ENCODE results near the gene EXD3. TPM values are rescaled to one million over a fixed set of nuclear protein-coding genes. Genes with fewer than 3 reads are reported as not detected.

EXD3 gene
- total RNA-seq, 1 donor from 2014 or later = 19.9 TPM

DNA sequence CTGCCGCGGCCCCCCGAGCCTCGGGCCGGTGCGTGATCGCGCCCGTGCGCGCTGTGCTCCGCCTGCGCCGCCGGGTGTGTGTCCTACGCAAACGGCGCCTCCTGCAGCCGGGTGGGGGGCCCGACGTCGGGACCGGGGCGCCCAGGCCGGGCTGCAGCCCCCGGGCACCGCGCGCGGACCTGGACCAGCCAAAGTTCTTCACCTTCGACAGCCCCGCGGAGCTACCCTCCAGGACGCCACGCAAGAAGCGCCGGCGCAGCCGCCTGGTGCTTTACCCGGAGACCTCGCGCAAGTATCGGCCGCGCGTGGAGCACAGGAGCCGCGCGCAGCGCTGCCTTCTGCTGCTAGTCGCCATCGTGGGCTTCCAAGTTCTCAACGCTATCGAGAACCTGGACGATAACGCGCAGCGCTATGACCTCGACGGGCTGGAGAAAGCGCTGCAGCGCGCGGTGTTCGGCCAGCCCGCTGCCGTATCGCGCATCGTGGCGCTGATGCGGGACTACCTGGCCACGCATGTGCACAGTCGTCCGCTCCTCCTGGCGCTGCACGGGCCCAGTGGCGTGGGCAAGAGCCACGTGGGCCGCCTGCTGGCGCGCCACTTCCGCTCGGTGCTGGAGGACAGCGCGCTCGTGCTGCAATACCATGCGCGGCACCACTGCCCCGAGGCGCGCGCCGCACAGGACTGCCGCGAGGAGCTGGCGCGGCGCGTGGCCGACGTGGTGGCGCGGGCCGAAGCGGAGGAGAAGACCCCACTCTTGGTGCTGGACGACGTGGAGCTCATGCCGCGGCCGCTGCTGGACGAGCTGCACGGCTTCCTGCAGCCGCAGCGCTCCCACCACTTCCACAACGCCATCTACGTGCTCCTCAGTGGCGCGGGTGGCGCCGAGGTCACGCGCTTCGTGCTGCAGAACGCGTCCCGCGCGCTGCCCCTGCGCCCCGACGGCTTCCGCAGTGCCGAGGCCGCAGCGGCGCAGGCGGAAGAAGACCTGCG is 143.9 kb downstream of the EXD3 start:
- peaks cover 21% of the 10 kb centered on the region for H3K4me1 Mint-ChIP-seq (ENCODE audit: unreplicated experiment)
- TF ChIP-seq, protein P1, sequence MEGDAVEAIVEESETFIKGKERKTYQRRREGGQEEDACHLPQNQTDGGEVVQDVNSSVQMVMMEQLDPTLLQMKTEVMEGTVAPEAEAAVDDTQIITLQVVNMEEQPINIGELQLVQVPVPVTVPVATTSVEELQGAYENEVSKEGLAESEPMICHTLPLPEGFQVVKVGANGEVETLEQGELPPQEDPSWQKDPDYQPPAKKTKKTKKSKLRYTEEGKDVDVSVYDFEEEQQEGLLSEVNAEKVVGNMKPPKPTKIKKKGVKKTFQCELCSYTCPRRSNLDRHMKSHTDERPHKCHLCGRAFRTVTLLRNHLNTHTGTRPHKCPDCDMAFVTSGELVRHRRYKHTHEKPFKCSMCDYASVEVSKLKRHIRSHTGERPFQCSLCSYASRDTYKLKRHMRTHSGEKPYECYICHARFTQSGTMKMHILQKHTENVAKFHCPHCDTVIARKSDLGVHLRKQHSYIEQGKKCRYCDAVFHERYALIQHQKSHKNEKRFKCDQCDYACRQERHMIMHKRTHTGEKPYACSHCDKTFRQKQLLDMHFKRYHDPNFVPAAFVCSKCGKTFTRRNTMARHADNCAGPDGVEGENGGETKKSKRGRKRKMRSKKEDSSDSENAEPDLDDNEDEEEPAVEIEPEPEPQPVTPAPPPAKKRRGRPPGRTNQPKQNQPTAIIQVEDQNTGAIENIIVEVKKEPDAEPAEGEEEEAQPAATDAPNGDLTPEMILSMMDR (IDR thresholded peaks at IDR 0.05; ENCODE audit: unreplicated experiment) = no peak
- H3K27me3 Mint-ChIP-seq (ENCODE audit: unreplicated experiment) = peaks cover 12% of the 10 kb centered on the region
- H3K4me3 Mint-ChIP-seq (ENCODE audit: unreplicated experiment) = no peak overlapping the region
- H3K36me3 Mint-ChIP-seq (ENCODE audit: low read depth, unreplicated experiment) = peaks cover 9% of the 10 kb centered on the region
- no peak overlapping the region for H3K27ac Mint-ChIP-seq (ENCODE audit: unreplicated experiment)
- H3K9me3 Mint-ChIP-seq (ENCODE audit: unreplicated experiment) = no peaks in the 10 kb centered on the region
- no peak for DNase-seq (ENCODE audit: low spot score)

DNA sequence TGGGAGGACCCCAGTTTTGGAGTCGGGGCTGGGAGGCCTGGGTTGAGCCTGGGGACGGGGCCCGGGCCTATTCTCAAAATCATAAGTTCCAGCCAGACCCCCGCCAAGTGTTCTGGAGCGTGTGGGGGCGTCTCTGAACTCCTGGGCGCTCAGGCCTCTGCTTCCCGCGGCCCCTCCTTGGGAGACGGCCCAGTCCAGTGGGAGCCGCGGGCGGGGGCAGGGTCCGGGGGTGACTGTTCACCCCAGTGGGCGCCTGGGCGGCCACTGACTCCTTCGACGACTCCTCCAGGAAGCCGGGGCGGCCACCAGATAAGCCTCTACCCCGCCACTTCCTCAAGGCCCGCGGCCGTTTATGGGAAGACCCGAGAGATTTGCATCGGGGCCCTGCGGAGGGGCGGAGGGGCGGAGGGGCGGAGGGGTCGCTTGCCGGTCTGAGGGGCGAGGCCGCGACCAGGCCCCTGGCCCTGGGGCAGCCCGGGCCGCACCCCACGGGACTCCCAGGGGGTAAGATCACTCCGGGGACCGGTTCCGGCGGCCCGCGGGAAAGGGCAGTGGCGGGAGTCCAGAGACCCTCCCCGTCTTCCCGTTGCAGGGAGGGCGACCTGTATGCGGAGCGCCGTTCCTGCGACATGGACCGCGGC is 144.8 kb downstream of the EXD3 start:
- DNase-seq (ENCODE audit: low spot score) = peak; percentile 52
- Mint-ChIP-seq H3K9me3 (ENCODE audit: unreplicated experiment) (no peaks in the 10 kb centered on the region), H3K4me3 (ENCODE audit: unreplicated experiment) (peak overlapping the region; percentile 87), H3K4me1 (ENCODE audit: unreplicated experiment) (peaks cover 21% of the 10 kb centered on the region), H3K36me3 (ENCODE audit: low read depth, unreplicated experiment) (peaks cover 14% of the 10 kb centered on the region), H3K27ac (ENCODE audit: unreplicated experiment) (peak overlapping the region; percentile 89), H3K27me3 (ENCODE audit: unreplicated experiment) (peaks cover 12% of the 10 kb centered on the region)
- TF ChIP-seq, protein P1 (IDR thresholded peaks at IDR 0.05; ENCODE audit: unreplicated experiment) = no peak

DNA sequence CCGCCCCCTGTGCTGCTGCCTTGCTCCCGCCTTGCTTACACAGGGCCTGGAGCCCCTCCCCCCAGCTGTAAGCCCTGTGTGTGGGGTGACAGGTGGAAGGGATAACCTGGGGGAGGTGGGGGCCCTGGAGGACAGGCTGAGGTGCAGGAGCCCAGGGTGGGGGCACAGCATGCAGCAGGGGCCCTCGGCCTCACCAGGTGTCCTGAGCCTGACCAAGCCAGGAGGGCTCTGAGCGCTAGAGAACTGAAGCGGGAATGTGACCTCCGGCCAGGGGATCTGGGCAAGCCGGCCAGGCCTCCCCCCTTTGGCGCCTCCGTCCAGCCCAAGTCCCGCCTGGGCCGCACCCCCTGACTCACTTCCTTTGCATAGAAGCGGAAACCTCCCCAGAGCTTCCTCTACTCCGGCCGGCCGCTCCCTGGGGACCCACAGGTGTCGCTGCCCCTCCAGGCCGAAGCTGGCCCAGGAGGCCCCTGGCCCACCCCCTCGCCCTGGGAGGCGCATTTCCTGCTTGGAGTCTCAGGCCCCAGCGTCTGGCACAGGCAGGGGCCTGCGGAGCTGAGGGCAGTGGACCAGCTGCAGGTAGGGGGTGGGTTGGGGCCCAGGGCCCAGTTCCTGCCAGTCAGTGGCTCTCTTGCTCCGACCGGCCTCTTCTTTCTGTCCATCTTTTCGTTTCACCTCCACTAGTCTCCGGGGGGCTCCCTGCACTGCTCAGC is 145.5 kb downstream of the EXD3 start, which contains the start of gene TOR4A:
TOR4A (plus strand) TSS at position 398 of the 713 bp plus-strand sequence. CDS start 964 bp downstream, outside the sequence.
- TF ChIP-seq, protein P1 (IDR thresholded peaks at IDR 0.05; ENCODE audit: unreplicated experiment) = no peak
- no peaks in the 10 kb centered on the region for H3K9me3 Mint-ChIP-seq (ENCODE audit: unreplicated experiment)
- H3K4me1 Mint-ChIP-seq (ENCODE audit: unreplicated experiment) = peaks cover 21% of the 10 kb centered on the region
- H3K27me3 Mint-ChIP-seq (ENCODE audit: unreplicated experiment) = peaks cover 12% of the 10 kb centered on the region
- H3K36me3 Mint-ChIP-seq (ENCODE audit: low read depth, unreplicated experiment) = peaks cover 11% of the 10 kb centered on the region
- H3K27ac Mint-ChIP-seq (ENCODE audit: unreplicated experiment) = peak within 1 kb of the TSS; percentile 93
- peak; percentile 86 for DNase-seq (ENCODE audit: low spot score)
- peak within 1 kb of the TSS; percentile 87 for H3K4me3 Mint-ChIP-seq (ENCODE audit: unreplicated experiment)

DNA sequence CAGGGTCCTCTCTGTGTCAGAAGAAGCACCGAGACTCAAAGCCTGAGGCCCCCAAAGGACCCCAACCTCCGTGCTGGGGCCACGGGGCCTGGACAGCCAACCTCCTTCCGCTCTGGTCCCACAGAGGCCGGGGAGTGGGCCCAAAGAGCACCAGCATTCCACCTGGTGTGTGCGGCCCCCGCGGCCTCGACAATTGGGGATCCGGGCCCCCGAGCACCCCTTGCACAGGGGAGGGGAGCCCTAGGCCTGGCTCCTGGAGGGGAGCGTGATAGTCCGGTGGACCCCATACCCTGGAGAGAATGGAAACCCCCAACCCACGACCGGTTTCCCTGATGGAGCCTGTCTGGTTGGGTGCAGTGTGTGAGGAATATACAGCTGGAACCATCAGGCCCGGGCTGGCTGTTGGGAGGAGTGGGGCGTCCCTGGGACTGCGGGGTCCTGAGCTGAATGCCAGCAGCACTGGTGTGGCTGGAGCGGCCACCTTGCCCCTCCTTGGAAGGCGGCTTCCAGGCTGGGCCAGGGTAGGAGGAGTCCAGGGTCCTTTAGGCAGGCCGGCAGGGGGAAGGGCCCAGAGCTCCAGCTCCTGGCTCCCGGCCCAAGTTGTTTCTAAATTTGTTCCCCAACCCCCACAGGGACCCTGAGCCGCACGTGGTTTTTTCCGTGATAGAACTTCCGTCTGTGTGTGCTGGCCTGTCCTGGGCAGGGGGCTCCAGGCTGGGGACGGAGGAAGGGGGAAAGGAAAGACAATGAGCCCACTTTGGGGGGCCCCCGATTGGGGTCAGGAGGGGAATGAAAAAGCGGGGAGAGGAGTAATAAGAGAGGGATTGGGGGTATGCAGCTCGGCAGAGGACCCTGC is 146.3 kb downstream of the EXD3 start:
- peaks cover 21% of the 10 kb centered on the region for H3K4me1 Mint-ChIP-seq (ENCODE audit: unreplicated experiment)
- TF ChIP-seq, protein P1 (IDR thresholded peaks at IDR 0.05; ENCODE audit: unreplicated experiment) = no peak
- peaks cover 4% of the 10 kb centered on the region for H3K36me3 Mint-ChIP-seq (ENCODE audit: low read depth, unreplicated experiment)
- H3K27ac Mint-ChIP-seq (ENCODE audit: unreplicated experiment) = peak overlapping the region; percentile 93
- DNase-seq (ENCODE audit: low spot score) = peak; percentile 46
- peaks cover 9% of the 10 kb centered on the region for H3K27me3 Mint-ChIP-seq (ENCODE audit: unreplicated experiment)
- no peaks in the 10 kb centered on the region for H3K9me3 Mint-ChIP-seq (ENCODE audit: unreplicated experiment)
- H3K4me3 Mint-ChIP-seq (ENCODE audit: unreplicated experiment) = no peak overlapping the region

Data from endothelial cell (in vitro differentiated cells).